Measurements from ENCODE around the gene PROM1.

The PROM1 gene

GRCh38 chr4:16018841-16019240, 65.0 kb downstream of the PROM1 start:
- Histone ChIP-seq H3K36me3 (ENCODE audit: control insufficient read depth, insufficient read depth, low read length) (no peaks in the 10 kb centered on the region), H3K4me3 (replicated peaks; ENCODE audit: low read depth, low read length) (no peak overlapping the region), H3K27me3 (replicated peaks; ENCODE audit: control insufficient read depth, insufficient read depth, low read length) (no peaks in the 10 kb centered on the region; the same call in none of the 2 replicates)
- DNase-seq (ENCODE audit: extremely low read depth, insufficient read length) = no peak
- TF ChIP-seq CTCF (IDR thresholded peaks at IDR 0.05; ENCODE audit: insufficient read depth, low read length, poor library complexity, severe bottlenecking) = no peak

- Histone ChIP-seq H3K36me3 (ENCODE audit: control insufficient read depth, insufficient read depth, low read length) (no peaks in the 10 kb centered on the region), H3K4me3 (replicated peaks; ENCODE audit: low read depth, low read length) (no peak overlapping the region), H3K27me3 (replicated peaks; ENCODE audit: control insufficient read depth, insufficient read depth, low read length) (no peaks in the 10 kb centered on the region; the same call in none of the 2 replicates)
- no peak for TF ChIP-seq CTCF (IDR thresholded peaks at IDR 0.05; ENCODE audit: insufficient read depth, low read length, poor library complexity, severe bottlenecking)
- DNase-seq (ENCODE audit: extremely low read depth, insufficient read length) = no peak
Observed at GRCh38 chr4:16018061-16018676, 65.7 kb downstream of the PROM1 start.

GRCh38 chr4:16016536-16016935, 67.3 kb downstream of the PROM1 start:
- no peak for DNase-seq (ENCODE audit: extremely low read depth, insufficient read length)
- Histone ChIP-seq H3K4me3 (replicated peaks; ENCODE audit: low read depth, low read length) (no peak overlapping the region), H3K27me3 (replicated peaks; ENCODE audit: control insufficient read depth, insufficient read depth, low read length) (no peaks in the 10 kb centered on the region; the same call in none of the 2 replicates), H3K36me3 (ENCODE audit: control insufficient read depth, insufficient read depth, low read length) (no peaks in the 10 kb centered on the region)
- TF ChIP-seq CTCF (IDR thresholded peaks at IDR 0.05; ENCODE audit: insufficient read depth, low read length, poor library complexity, severe bottlenecking) = no peak

- no peaks in the 10 kb centered on the region; the same call in 1 of the 2 replicates for H3K27me3 ChIP-seq (replicated peaks; ENCODE audit: control insufficient read depth, insufficient read depth, low read length)
- no peak for TF ChIP-seq CTCF (IDR thresholded peaks at IDR 0.05; ENCODE audit: insufficient read depth, low read length, poor library complexity, severe bottlenecking)
- no peaks in the 10 kb centered on the region for H3K36me3 ChIP-seq (ENCODE audit: control insufficient read depth, insufficient read depth, low read length)
- no peak for DNase-seq (ENCODE audit: extremely low read depth, insufficient read length)
- no peak overlapping the region for H3K4me3 ChIP-seq (replicated peaks; ENCODE audit: low read depth, low read length)
Observed at GRCh38 chr4:16011173-16011572, 72.7 kb downstream of the PROM1 start.

GRCh38 chr4:16009153-16009552, 74.7 kb downstream of the PROM1 start:
- Histone ChIP-seq H3K27me3 (replicated peaks; ENCODE audit: control insufficient read depth, insufficient read depth, low read length) (no peaks in the 10 kb centered on the region; the same call in 1 of the 2 replicates), H3K4me3 (replicated peaks; ENCODE audit: low read depth, low read length) (no peak overlapping the region), H3K36me3 (ENCODE audit: control insufficient read depth, insufficient read depth, low read length) (no peaks in the 10 kb centered on the region)
- no peak for TF ChIP-seq CTCF (IDR thresholded peaks at IDR 0.05; ENCODE audit: insufficient read depth, low read length, poor library complexity, severe bottlenecking)
- no peak for DNase-seq (ENCODE audit: extremely low read depth, insufficient read length)

All from GM06990 (cell line).